Measurements from ENCODE around the gene NDUFS2. TPM values are rescaled to one million over a fixed set of nuclear protein-coding genes. Genes with fewer than 3 reads are reported as not detected.

NDUFS2 gene
- total and polyA plus RNA-seq, 10 of the 15 experiments (the other 5 are each of a cell fraction or from before 2014, with no cell fraction given) = 66.5 to 215 (median 148) TPM

GRCh38 chr1:161225534-161226319 lies 23.6 kb downstream of the NDUFS2 start, which contains the start of gene TOMM40L (continued):
- TF ChIP-seq ZNF24 (IDR thresholded peaks at IDR 0.05) = no peak
- no peak for TF ChIP-seq SUPT20H (IDR thresholded peaks at IDR 0.05; ENCODE audit: borderline replicate concordance, control insufficient read depth, low read depth, low read length)
- TF ChIP-seq ZNF622 (IDR thresholded peaks at IDR 0.05) = no peak
- peak; percentile 46 for TF ChIP-seq FOS (IDR thresholded peaks at IDR 0.05; ENCODE audit: borderline replicate concordance, extremely low read depth, insufficient read length)
- no peak for TF ChIP-seq SMARCA5 (IDR thresholded peaks at IDR 0.05)
- TF ChIP-seq CBFB (IDR thresholded peaks at IDR 0.05; ENCODE audit: low read depth) = no peak
- TF ChIP-seq NBN (IDR thresholded peaks at IDR 0.05) = 0 out of 2 replicates have a peak, but pooled peaks have one; percentile 72
- TF ChIP-seq CBX3 (IDR thresholded peaks at IDR 0.05; ENCODE audit: borderline replicate concordance, low read depth) = no peak
- TF ChIP-seq NRF1 (conservative IDR thresholded peaks at IDR 0.05; ENCODE audit: low read depth, low read length) = no peak
- no peak for TF ChIP-seq KDM1A (IDR thresholded peaks at IDR 0.05; ENCODE audit: borderline replicate concordance)
- peak; percentile 16 for TF ChIP-seq NFYA (IDR thresholded peaks at IDR 0.05; ENCODE audit: borderline replicate concordance, low read depth, low read length)
- TF ChIP-seq TBL1XR1 (IDR thresholded peaks at IDR 0.05; ENCODE audit: low read depth, low read length) = no peak
- TF ChIP-seq JUND (IDR thresholded peaks at IDR 0.05; ENCODE audit: low read depth, low read length) = no peak
- no peak for TF ChIP-seq KLF5 (IDR thresholded peaks at IDR 0.05; ENCODE audit: partially characterized antibody)
- no peak for TF ChIP-seq RUNX3 (IDR thresholded peaks at IDR 0.05; ENCODE audit: low read length)
- no peak for TF ChIP-seq JUNB (IDR thresholded peaks at IDR 0.05)
- TF ChIP-seq ZSCAN29 (IDR thresholded peaks at IDR 0.05) = no peak
- no peak for TF ChIP-seq POLR2AphosphoS5 (IDR thresholded peaks at IDR 0.05; ENCODE audit: low read length)
- peak; percentile 96 for TF ChIP-seq SP1 (IDR thresholded peaks at IDR 0.05; ENCODE audit: low read depth, low read length)
- TF ChIP-seq CEBPB (IDR thresholded peaks at IDR 0.05; ENCODE audit: borderline replicate concordance in 1 of 2, low read depth in 2 of 2, low read length in 2 of 2) = no peak
- no peak for TF ChIP-seq SUZ12 (IDR thresholded peaks at IDR 0.05; ENCODE audit: unreplicated experiment)
- TF ChIP-seq RFX5 (IDR thresholded peaks at IDR 0.05; ENCODE audit: low read depth, low read length) = peak; percentile 56; the same call in 1 of the 2 replicates
- no peak for TF ChIP-seq ZBED1 (IDR thresholded peaks at IDR 0.05; ENCODE audit: borderline replicate concordance)
- no peak for TF ChIP-seq PAX8 (IDR thresholded peaks at IDR 0.05)
- TF ChIP-seq NR2F1 (conservative IDR thresholded peaks at IDR 0.05) = no peak; the same call in 1 of the 2 replicates
- TF ChIP-seq GABPA (IDR thresholded peaks at IDR 0.05; ENCODE audit: low read depth) = no peak
- peak; percentile 62; the same call in 1 of the 2 replicates for TF ChIP-seq POLR2A (IDR thresholded peaks at IDR 0.05; ENCODE audit: low read depth, low read length)
- TF ChIP-seq ZBTB4 (CRISPR knock-in tag; IDR thresholded peaks at IDR 0.05) = no peak
- TF ChIP-seq, protein P1, sequence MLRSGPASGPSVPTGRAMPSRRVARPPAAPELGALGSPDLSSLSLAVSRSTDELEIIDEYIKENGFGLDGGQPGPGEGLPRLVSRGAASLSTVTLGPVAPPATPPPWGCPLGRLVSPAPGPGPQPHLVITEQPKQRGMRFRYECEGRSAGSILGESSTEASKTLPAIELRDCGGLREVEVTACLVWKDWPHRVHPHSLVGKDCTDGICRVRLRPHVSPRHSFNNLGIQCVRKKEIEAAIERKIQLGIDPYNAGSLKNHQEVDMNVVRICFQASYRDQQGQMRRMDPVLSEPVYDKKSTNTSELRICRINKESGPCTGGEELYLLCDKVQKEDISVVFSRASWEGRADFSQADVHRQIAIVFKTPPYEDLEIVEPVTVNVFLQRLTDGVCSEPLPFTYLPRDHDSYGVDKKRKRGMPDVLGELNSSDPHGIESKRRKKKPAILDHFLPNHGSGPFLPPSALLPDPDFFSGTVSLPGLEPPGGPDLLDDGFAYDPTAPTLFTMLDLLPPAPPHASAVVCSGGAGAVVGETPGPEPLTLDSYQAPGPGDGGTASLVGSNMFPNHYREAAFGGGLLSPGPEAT (IDR thresholded peaks at IDR 0.05; ENCODE audit: low read depth) = peak; percentile 36; the same call in 1 of the 2 replicates
- no peak for TF ChIP-seq FOXM1 (IDR thresholded peaks at IDR 0.05; ENCODE audit: low read depth, low read length)
- no peak for TF ChIP-seq BRCA1 (IDR thresholded peaks at IDR 0.05; ENCODE audit: low read depth, low read length)
